Hepatocyte (in vitro differentiated cells): ENCODE data around the gene AMOTL1. TPM values are rescaled to one million over a fixed set of nuclear protein-coding genes. Genes with fewer than 3 reads are reported as not detected.
A peak's percentile ranks its signal among the peaks of the same experiment; 100 is the strongest.

Source experiments
- DNase-seq: peaks from one replicate; pipeline ENCODE4 v3.0.0-alpha.2; 2016; ENCODE audit warnings: low spot score
- H2AFZ ChIP-seq: fragments of 200-600 bp; sonication (generic); 2 replicates; pipeline ENCODE4 v1.6.0; 2016; ENCODE audit warnings: antibody characterized with exemption, mild to moderate bottlenecking
- H3K27ac ChIP-seq: fragments of 200-600 bp; sonication (generic); 2 replicates; pipeline ENCODE4 v1.5.1; 2016; ENCODE audit warnings: mild to moderate bottlenecking
- H3K27me3 ChIP-seq: fragments of 200-600 bp; sonication (generic); 2 replicates; pipeline ENCODE4 v1.6.1; 2016
- H3K36me3 ChIP-seq: fragments of 200-600 bp; sonication (generic); replicated peaks from 2 replicates; pipeline ENCODE4 v1.5.1; 2016; ENCODE audit warnings: low read depth; ENCODE audit not compliant: insufficient read depth
- H3K4me1 ChIP-seq: fragments of 200-600 bp; sonication (generic); 2 replicates; pipeline ENCODE4 v1.5.1; 2016; ENCODE audit warnings: mild to moderate bottlenecking, moderate library complexity; ENCODE audit not compliant: insufficient read depth
- H3K4me2 ChIP-seq: fragments of 200-600 bp; sonication (generic); 2 replicates; pipeline ENCODE4 v1.6.0; 2016
- H3K4me3 ChIP-seq: fragments of 200-600 bp; sonication (generic); 2 replicates; pipeline ENCODE4 v1.5.1; 2016; ENCODE audit warnings: mild to moderate bottlenecking
- H3K79me2 ChIP-seq: fragments of 200-600 bp; sonication (generic); 2 replicates; pipeline ENCODE4 v1.6.0; 2017; ENCODE audit warnings: mild to moderate bottlenecking
- H3K9me2 ChIP-seq: fragments of 200-600 bp; sonication (generic); replicated peaks from 2 replicates; pipeline ENCODE4 v1.6.0; 2017; ENCODE audit warnings: mild to moderate bottlenecking; ENCODE audit not compliant: insufficient read depth
- H3K9me3 ChIP-seq: fragments of 200-600 bp; sonication (generic); 2 replicates; pipeline ENCODE4 v1.5.1; 2016; ENCODE audit warnings: low read depth, mild to moderate bottlenecking
- H4K20me1 ChIP-seq: fragments of 200-600 bp; sonication (generic); 2 replicates; pipeline ENCODE4 v1.6.0; 2016; ENCODE audit warnings: mild to moderate bottlenecking; ENCODE audit not compliant: insufficient read depth, poor library complexity, severe bottlenecking
- EZH2 ChIP-seq: fragments of 200-600 bp; sonication (generic); IDR thresholded peaks from 2 replicates; pipeline ENCODE4 v1.6.1; 2016; ENCODE audit warnings: antibody characterized with exemption, mild to moderate bottlenecking, borderline replicate concordance
- EZH2phosphoT487 ChIP-seq: fragments of 200-600 bp; sonication (generic); IDR thresholded peaks from one replicate; pipeline ENCODE4 v1.6.1; 2018; ENCODE audit warnings: antibody characterized with exemption, mild to moderate bottlenecking, low read depth, moderate library complexity; ENCODE audit not compliant: unreplicated experiment, severe bottlenecking
- WGBS: methylation state at CpG from one replicate; pipeline ENCODE4 v1.1.6; 2016; ENCODE audit warnings: low lambda C conversion rate; ENCODE audit errors: missing lambda C conversion rate; 5-methylcytosine and 5-hydroxymethylcytosine counted together
- polyA plus RNA-seq: library from polyadenylated mRNA; unstranded; fragments of >200 nt; fragmentation: Nextera tagmentation; extraction: Ambion mirVana; gene quantifications from 2 replicates; pipeline ENCODE4 v1.2.1, GENCODE V29; 2016
- total RNA-seq: library from RNA; depleted of rRNA; stranded (reverse); fragments of >200 nt; gene quantifications from 2 replicates; pipeline ENCODE4 v1.2.3, GENCODE V29; 2014
- TF ChIP-seq, protein P1 (sequence below): fragments of 200-600 bp; sonication (generic); IDR thresholded peaks from 2 replicates; pipeline ENCODE4 v1.5.1; 2016; ENCODE audit warnings: antibody characterized with exemption, mild to moderate bottlenecking; ENCODE audit not compliant: poor library complexity

The AMOTL1 gene
- total and polyA plus RNA-seq, 2 experiments from 2014 or later: 23.8 to 57.7 TPM

DNA sequence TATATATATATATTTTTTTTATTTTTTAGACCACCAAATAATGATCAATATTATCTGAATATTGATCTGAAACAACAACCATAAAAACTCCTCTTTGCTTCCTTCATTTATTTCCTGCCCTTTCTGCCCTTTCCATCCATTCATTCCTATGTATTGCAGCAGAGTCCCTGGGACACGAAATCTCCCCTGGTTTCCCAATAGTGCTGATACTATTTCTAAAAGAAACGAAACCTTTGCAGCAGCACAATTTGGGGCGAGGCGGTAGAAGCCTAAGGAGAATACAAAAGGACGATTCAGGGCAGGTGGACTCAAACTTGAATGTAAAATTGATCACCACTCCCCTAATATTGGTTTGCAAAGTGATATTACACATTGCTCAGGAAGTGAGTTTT is 16.9 kb upstream of the AMOTL1 start:
- H3K27me3 ChIP-seq: no peaks in the 10 kb centered on the region
- H3K4me1 ChIP-seq: peaks cover 43% of the 10 kb centered on the region
- H3K4me3 ChIP-seq: no peak overlapping the region
- H2AFZ ChIP-seq: no peak overlapping the region
- no peak for DNase-seq
- TF ChIP-seq EZH2phosphoT487: no peak
- TF ChIP-seq EZH2: no peak
- TF ChIP-seq, protein P1, sequence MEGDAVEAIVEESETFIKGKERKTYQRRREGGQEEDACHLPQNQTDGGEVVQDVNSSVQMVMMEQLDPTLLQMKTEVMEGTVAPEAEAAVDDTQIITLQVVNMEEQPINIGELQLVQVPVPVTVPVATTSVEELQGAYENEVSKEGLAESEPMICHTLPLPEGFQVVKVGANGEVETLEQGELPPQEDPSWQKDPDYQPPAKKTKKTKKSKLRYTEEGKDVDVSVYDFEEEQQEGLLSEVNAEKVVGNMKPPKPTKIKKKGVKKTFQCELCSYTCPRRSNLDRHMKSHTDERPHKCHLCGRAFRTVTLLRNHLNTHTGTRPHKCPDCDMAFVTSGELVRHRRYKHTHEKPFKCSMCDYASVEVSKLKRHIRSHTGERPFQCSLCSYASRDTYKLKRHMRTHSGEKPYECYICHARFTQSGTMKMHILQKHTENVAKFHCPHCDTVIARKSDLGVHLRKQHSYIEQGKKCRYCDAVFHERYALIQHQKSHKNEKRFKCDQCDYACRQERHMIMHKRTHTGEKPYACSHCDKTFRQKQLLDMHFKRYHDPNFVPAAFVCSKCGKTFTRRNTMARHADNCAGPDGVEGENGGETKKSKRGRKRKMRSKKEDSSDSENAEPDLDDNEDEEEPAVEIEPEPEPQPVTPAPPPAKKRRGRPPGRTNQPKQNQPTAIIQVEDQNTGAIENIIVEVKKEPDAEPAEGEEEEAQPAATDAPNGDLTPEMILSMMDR: no peak
- WGBS: 77% methylated on average over 5 of the region's 5 CpGs
- H4K20me1 ChIP-seq: no peaks in the 10 kb centered on the region
- no peak overlapping the region for H3K27ac ChIP-seq
- H3K9me3 ChIP-seq: no peaks in the 10 kb centered on the region
- no peaks in the 10 kb centered on the region for H3K79me2 ChIP-seq
- peak overlapping the region; percentile 30 for H3K4me2 ChIP-seq
- no peaks in the 10 kb centered on the region for H3K36me3 ChIP-seq
- no peaks in the 10 kb centered on the region for H3K9me2 ChIP-seq

DNA sequence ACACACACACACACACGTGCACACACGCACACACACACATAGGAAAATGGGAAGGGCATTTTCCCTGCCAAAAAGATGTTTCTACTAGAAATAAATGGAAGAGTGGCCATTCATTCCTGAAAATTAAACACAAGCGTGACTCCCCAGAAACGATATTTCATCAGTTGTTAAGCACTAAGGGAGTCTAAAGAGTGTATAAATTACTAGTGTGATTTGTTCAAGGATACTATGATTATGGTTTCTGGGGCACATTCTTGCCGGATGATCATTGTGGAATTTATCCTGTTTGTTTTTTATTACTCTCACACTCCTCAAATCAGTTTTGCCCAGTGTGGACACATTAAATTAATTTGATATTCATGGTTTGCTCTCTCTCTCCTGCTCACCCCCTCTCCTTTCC is 16.4 kb upstream of the AMOTL1 start:
- TF ChIP-seq EZH2phosphoT487: no peak
- TF ChIP-seq EZH2: no peak
- TF ChIP-seq, protein P1: no peak
- Histone ChIP-seq H3K27me3 (no peaks in the 10 kb centered on the region), H3K4me3 (no peak overlapping the region), H4K20me1 (no peaks in the 10 kb centered on the region), H3K79me2 (no peaks in the 10 kb centered on the region), H3K9me2 (no peaks in the 10 kb centered on the region), H3K27ac (no peak overlapping the region), H3K36me3 (no peaks in the 10 kb centered on the region), H3K9me3 (no peaks in the 10 kb centered on the region), H2AFZ (no peak overlapping the region), H3K4me1 (peaks cover 39% of the 10 kb centered on the region), H3K4me2 (no peak overlapping the region)
- 90% methylated on average over 5 of the region's 5 CpGs for WGBS
- no peak for DNase-seq

DNA sequence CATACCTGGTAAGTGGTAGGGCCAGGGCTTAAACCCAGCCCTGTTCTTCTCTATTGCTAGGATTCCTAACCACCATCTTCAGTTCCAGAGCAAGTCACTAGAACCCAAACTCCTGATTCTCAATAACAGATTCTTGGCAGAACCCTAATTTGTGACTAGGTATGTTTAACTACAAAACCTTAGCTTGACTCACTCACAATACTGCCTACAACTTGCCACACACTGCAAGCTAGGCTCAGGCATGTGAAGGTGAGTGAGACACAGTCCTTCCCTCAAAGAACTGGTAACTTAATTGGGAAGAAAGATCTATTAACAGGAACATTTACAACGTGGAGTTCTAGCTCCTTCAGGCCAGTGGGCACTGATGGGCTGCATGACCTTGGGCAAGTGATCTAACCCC is 14.5 kb upstream of the AMOTL1 start:
- H3K4me3 ChIP-seq: no peak overlapping the region
- no peaks in the 10 kb centered on the region for H3K36me3 ChIP-seq
- no peak for DNase-seq
- H3K27me3 ChIP-seq: no peaks in the 10 kb centered on the region
- no peak overlapping the region for H2AFZ ChIP-seq
- no peaks in the 10 kb centered on the region for H3K9me3 ChIP-seq
- no peak overlapping the region for H3K4me2 ChIP-seq
- no peaks in the 10 kb centered on the region for H4K20me1 ChIP-seq
- TF ChIP-seq, protein P1: no peak
- TF ChIP-seq EZH2phosphoT487: no peak
- no peak for TF ChIP-seq EZH2
- H3K9me2 ChIP-seq: no peaks in the 10 kb centered on the region
- no peaks in the 10 kb centered on the region for H3K79me2 ChIP-seq
- H3K27ac ChIP-seq: no peak overlapping the region
- H3K4me1 ChIP-seq: peaks cover 25% of the 10 kb centered on the region
- 69% methylated on average over 1 of the region's 1 CpG for whole genome bisulfite sequencing

DNA sequence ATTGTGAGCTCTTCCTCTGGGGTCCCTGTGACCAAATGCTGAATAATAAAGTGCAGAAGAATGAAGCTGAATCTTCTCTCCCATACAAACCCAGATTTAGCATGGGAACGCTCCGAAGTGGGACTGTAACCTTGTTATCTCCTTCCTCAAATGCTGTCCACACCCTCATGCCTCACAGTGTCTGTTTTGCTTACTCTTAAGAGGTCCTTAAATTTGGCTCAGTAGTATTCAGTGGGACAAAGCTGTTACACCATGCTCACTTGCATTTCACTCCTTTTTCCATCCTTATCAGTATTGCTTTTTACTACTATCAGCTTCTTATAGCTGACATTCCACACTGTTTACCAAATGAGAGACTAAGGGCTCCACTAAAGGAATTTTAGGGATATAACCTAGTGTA is 13.8 kb upstream of the AMOTL1 start:
- no peak overlapping the region for H3K27ac ChIP-seq
- H3K79me2 ChIP-seq: no peaks in the 10 kb centered on the region
- H3K36me3 ChIP-seq: no peaks in the 10 kb centered on the region
- no peak overlapping the region for H3K4me3 ChIP-seq
- TF ChIP-seq, protein P1: no peak
- TF ChIP-seq EZH2phosphoT487: no peak
- TF ChIP-seq EZH2: no peak
- no peaks in the 10 kb centered on the region for H3K9me2 ChIP-seq
- H3K27me3 ChIP-seq: no peaks in the 10 kb centered on the region
- H3K9me3 ChIP-seq: no peaks in the 10 kb centered on the region
- H3K4me2 ChIP-seq: no peak overlapping the region
- H4K20me1 ChIP-seq: no peaks in the 10 kb centered on the region
- 34% methylated on average over 2 of the region's 2 CpGs for WGBS
- H2AFZ ChIP-seq: no peak overlapping the region
- DNase-seq: no peak
- H3K4me1 ChIP-seq: peaks cover 25% of the 10 kb centered on the region
